Nephron (organoid): Measurements from ENCODE around the gene ZC3H15.
A peak's percentile ranks its signal among the peaks of the same experiment; 100 is the strongest.
"Not testable (repeated sequence)": the region's sequence is repeated elsewhere in the genome, so short reads cannot be mapped to it uniquely, and the experiment has no call there.

Experiments
- H3K27ac Mint-ChIP-seq, 3 experiments: 2 replicates each; pipeline ENCODE4 v1.8.0; 2020; ENCODE audit warnings: mixed read lengths in 3 of 3, mild to moderate bottlenecking in 2 of 3, moderate library complexity in 1 of 3
- H3K27me3 Mint-ChIP-seq: 2 replicates; pipeline ENCODE4 v1.8.0; 2021; ENCODE audit warnings: low read depth, mild to moderate bottlenecking, moderate library complexity, mixed read lengths
- H3K36me3 Mint-ChIP-seq: 2 replicates; pipeline ENCODE4 v1.8.0; 2020; ENCODE audit warnings: low read depth, mixed read lengths
- H3K4me1 Mint-ChIP-seq: 2 replicates; pipeline ENCODE4 v1.8.0; 2020; ENCODE audit warnings: mixed read lengths
- H3K4me3 Mint-ChIP-seq, 3 experiments: 2 replicates each; pipeline ENCODE4 v1.8.0; 2020; ENCODE audit warnings: mild to moderate bottlenecking in 3 of 3, mixed read lengths in 3 of 3, moderate library complexity in 2 of 3
- H3K9me3 Mint-ChIP-seq: 2 replicates; pipeline ENCODE4 v1.8.0; 2020; ENCODE audit warnings: mixed read lengths
- CTCF ChIP-seq, 3 experiments: fragments of 200-600 bp; sonication (generic); IDR thresholded peaks; one replicate each; pipeline ENCODE4 v1.5.0; 2021; ENCODE audit warnings: antibody characterized with exemption in 3 of 3; ENCODE audit not compliant: unreplicated experiment in 3 of 3

The ZC3H15 gene

GRCh38 chr2:186466743-186467142, 19.3 kb upstream of the ZC3H15 start:
- peaks cover 12% of the 10 kb centered on the region for H3K36me3 Mint-ChIP-seq
- no peak overlapping the region for H3K4me3 Mint-ChIP-seq
- H3K9me3 Mint-ChIP-seq: peaks cover 10% of the 10 kb centered on the region
- H3K27me3 Mint-ChIP-seq: no peaks in the 10 kb centered on the region
- TF ChIP-seq CTCF (IDR thresholded peaks at IDR 0.05; ENCODE audit: unreplicated experiment in 3 of 3): no peak
- no peak overlapping the region for H3K27ac Mint-ChIP-seq
- H3K4me1 Mint-ChIP-seq: no peaks in the 10 kb centered on the region

DNA sequence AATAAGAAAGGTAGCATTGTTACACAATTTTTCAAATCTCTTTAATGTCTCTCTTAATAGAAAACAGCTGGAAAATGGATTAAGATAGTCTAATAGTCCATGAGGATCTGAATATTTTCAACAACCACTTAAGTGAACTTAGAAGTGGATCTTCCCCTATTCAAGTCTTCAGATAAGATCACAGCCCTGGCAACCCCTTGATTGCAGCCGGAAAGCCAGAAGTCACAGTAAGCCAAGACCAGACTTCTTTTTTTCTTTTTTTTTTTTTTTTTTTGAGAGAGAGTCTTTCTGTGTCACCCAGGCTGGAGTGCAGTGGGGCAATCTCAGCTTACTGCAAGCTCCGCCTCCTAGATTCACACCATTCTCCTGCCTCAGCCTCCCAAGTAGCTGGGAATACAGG, 18.6 kb upstream of the ZC3H15 start:
- TF ChIP-seq CTCF (IDR thresholded peaks at IDR 0.05; ENCODE audit: unreplicated experiment in 3 of 3): no peak
- Mint-ChIP-seq H3K4me3 (no peak overlapping the region), H3K4me1 (no peaks in the 10 kb centered on the region), H3K27me3 (no peaks in the 10 kb centered on the region), H3K36me3 (peaks cover 17% of the 10 kb centered on the region), H3K9me3 (peaks cover 16% of the 10 kb centered on the region), H3K27ac (no peak overlapping the region)

- H3K4me1 Mint-ChIP-seq, H3K27ac Mint-ChIP-seq, H3K27me3 Mint-ChIP-seq, H3K4me3 Mint-ChIP-seq: not testable (repeated sequence)
- Mint-ChIP-seq H3K36me3 (peaks cover 26% of the 10 kb centered on the region), H3K9me3 (peaks cover 23% of the 10 kb centered on the region)
These were observed 13.2 kb upstream of the ZC3H15 start for GRCh38 chr2:186472722-186473493.

GRCh38 chr2:186474239-186474638, 11.8 kb upstream of the ZC3H15 start:
- not testable (repeated sequence) for H3K27me3 Mint-ChIP-seq, H3K4me1 Mint-ChIP-seq, H3K4me3 Mint-ChIP-seq, H3K27ac Mint-ChIP-seq
- H3K36me3 Mint-ChIP-seq: peaks cover 26% of the 10 kb centered on the region
- H3K9me3 Mint-ChIP-seq: peaks cover 23% of the 10 kb centered on the region

- Mint-ChIP-seq H3K27ac (no peak overlapping the region), H3K9me3 (peaks cover 7% of the 10 kb centered on the region), H3K36me3 (peaks cover 12% of the 10 kb centered on the region), H3K27me3 (no peaks in the 10 kb centered on the region), H3K4me3 (no peak overlapping the region), H3K4me1 (peaks cover 6% of the 10 kb centered on the region)
- TF ChIP-seq CTCF (IDR thresholded peaks at IDR 0.05; ENCODE audit: unreplicated experiment in 3 of 3): no peak
These were observed 8.3 kb upstream of the ZC3H15 start for GRCh38 chr2:186477790-186478189.

GRCh38 chr2:186480991-186481390, 5.1 kb upstream of the ZC3H15 start:
- H3K9me3 Mint-ChIP-seq: no peaks in the 10 kb centered on the region
- no peak overlapping the region for H3K27ac Mint-ChIP-seq
- no peaks in the 10 kb centered on the region for H3K27me3 Mint-ChIP-seq
- peaks cover 21% of the 10 kb centered on the region for H3K4me1 Mint-ChIP-seq
- TF ChIP-seq CTCF (IDR thresholded peaks at IDR 0.05; ENCODE audit: unreplicated experiment in 3 of 3): no peak
- H3K36me3 Mint-ChIP-seq: peaks cover 4% of the 10 kb centered on the region
- H3K4me3 Mint-ChIP-seq: no peak overlapping the region

DNA sequence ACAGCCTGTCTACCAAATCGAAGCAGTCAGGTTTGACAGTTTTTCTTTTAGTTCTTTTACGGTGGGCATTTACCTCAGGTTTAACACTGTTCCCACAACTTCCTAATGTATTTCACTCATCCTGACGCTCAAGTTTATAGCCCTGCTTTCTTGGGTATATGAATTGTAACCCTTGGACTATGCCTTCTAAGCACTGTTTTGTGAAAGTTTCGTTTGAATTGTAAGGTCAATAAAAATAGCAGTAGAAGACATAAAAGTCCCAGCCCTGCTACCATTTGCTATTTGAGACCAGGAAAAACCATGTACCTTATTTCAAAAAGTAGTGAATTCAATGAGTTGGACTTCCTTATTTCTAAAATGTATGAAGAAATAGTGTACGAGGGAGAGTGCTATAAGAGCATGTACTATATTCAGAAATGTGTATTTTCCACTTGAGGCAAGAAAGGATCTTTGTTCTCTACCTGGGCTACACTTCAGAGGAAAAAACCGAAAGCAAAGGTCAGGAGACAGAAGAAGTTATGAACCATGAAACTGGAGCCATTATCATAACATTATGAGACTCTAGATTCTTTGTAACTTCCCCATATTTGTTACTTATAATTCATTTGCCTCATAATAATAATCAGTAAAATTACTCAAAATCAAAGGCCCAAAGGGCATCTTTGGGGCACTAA, 1.9 kb upstream of the ZC3H15 start:
- no peaks in the 10 kb centered on the region for H3K27me3 Mint-ChIP-seq
- H3K36me3 Mint-ChIP-seq: peaks cover 4% of the 10 kb centered on the region
- H3K4me1 Mint-ChIP-seq: peaks cover 38% of the 10 kb centered on the region
- H3K9me3 Mint-ChIP-seq: no peaks in the 10 kb centered on the region
- peak overlapping the region; percentile 84 to 99 (median 97) for H3K27ac Mint-ChIP-seq
- peak overlapping the region; percentile 74 to 97 (median 74) for H3K4me3 Mint-ChIP-seq
- no peak for TF ChIP-seq CTCF (IDR thresholded peaks at IDR 0.05; ENCODE audit: unreplicated experiment in 3 of 3)
